Endothelial cell of umbilical vein (primary cell): ENCODE measurements around the gene VPS52.

ENCODE experiments used
- CTCF ChIP-seq, 2 donors: IDR thresholded peaks; 1 replicate in 1 of 2; 2 replicates in 1 of 2; pipeline ENCODE4 v1.5.1; 2011; ENCODE audit warnings: low read length in 2 of 2, mild to moderate bottlenecking in 2 of 2, moderate library complexity in 2 of 2, control low read depth in 1 of 2, inconsistent platforms in 1 of 2, low read depth in 1 of 2; ENCODE audit not compliant: insufficient read depth in 1 of 2; ENCODE audit errors: extremely low read depth in 1 of 2
- EZH2 ChIP-seq: IDR thresholded peaks from 2 replicates; pipeline ENCODE4 v1.6.1; 2012; ENCODE audit warnings: borderline replicate concordance, low read depth, mild to moderate bottlenecking, moderate library complexity, low read length, inconsistent platforms; ENCODE audit not compliant: severe bottlenecking
- FOS ChIP-seq: IDR thresholded peaks from 2 replicates; pipeline ENCODE4 v1.6.1; 2011; ENCODE audit warnings: mild to moderate bottlenecking, low read length, moderate library complexity, borderline replicate concordance; ENCODE audit not compliant: insufficient read depth
- POLR2A ChIP-seq: IDR thresholded peaks from 2 replicates; pipeline ENCODE4 v1.6.1; 2012; ENCODE audit warnings: low read depth, mild to moderate bottlenecking, control low read depth, low read length
- POLR2AphosphoS5 ChIP-seq: IDR thresholded peaks from 2 replicates; pipeline ENCODE4 v1.6.1; 2012; ENCODE audit warnings: low read depth, mild to moderate bottlenecking, control low read depth, low read length, moderate library complexity; ENCODE audit not compliant: insufficient read depth
- TF ChIP-seq, protein P1 (sequence below): IDR thresholded peaks from 2 replicates; pipeline ENCODE4 v1.6.1; 2011; ENCODE audit not compliant: insufficient read depth, insufficient read length

DNA sequence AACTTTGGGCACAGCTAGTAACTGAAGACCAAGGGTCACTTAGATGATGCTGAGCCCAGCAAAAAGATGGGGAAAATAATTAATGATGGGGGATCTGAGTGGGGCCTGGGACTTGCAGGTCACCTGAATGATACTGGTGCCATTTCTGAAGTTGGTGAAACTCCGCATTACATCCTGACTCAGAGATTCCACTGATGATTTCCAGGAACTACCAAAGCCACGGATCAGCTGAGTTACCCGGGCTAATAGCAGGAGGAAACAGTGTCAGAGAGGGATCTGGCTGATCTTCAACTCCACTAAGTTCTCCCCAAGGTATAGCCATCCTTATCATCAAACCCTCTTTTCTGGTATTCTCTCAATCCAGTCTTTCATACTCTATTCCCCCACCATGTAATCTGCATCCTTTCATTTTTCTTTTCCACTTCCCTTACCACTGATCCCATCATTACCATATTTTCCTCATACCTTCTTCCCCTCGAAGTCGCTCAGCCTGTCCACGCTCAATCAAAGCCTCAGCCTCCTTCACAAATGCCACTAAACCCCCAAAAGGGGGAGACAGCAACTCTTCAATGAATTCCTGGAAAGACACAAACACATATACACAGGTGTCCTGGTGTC, 20.2 kb downstream of the VPS52 start:
- TF ChIP-seq CTCF (IDR thresholded peaks at IDR 0.05; ENCODE audit: extremely low read depth in 1 of 2, insufficient read depth in 1 of 2, low read depth in 1 of 2, low read length in 2 of 2) (no peak), POLR2AphosphoS5 (no peak), POLR2A (no peak), EZH2 (no peak), FOS (no peak)
- TF ChIP-seq, protein P1, sequence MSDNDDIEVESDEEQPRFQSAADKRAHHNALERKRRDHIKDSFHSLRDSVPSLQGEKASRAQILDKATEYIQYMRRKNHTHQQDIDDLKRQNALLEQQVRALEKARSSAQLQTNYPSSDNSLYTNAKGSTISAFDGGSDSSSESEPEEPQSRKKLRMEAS = no peak
